Stimulated activated CD8-positive, alpha-beta memory T cell treated with anti-CD3 and anti-CD28 coated beads, Interleukin-7, amount 100 ng/mL, for 24 hours (primary cell): Measurements from ENCODE around the gene STX1A.
"Not testable (repeated sequence)": the region's sequence is repeated elsewhere in the genome, so short reads cannot be mapped to it uniquely, and the experiment has no call there.

Experiments
- DNase-seq: peaks from one replicate; pipeline ENCODE4 v3.0.0-alpha.2; 2020; ENCODE audit warnings: low read depth

The STX1A gene

GRCh38 chr7:73735528-73735905 is 16.0 kb upstream of the STX1A start:
- no peak for DNase-seq

- peak; percentile 58 for DNase-seq
Measured at GRCh38 chr7:73734619-73735527, 15.4 kb upstream of the STX1A start.

DNA sequence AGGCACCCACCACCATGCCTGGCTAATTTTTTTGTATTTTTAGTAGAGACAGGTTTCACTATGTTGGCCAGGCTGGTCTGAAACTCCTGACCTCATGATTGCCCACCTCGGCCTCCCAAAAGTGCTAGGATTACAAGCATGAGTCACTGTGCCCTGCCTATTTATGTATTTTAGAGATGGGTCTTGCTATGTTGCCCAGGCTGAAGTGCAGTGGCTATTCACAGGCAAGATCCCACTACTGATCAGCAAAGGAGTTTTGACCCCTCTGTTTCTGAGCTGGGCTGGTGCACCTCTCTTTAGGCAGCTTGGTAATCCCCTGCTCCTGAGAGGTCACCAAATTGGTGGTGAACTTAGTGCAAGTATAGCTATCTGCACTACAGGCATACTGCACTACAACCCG is 12.9 kb upstream of the STX1A start:
- no peak for DNase-seq

DNA sequence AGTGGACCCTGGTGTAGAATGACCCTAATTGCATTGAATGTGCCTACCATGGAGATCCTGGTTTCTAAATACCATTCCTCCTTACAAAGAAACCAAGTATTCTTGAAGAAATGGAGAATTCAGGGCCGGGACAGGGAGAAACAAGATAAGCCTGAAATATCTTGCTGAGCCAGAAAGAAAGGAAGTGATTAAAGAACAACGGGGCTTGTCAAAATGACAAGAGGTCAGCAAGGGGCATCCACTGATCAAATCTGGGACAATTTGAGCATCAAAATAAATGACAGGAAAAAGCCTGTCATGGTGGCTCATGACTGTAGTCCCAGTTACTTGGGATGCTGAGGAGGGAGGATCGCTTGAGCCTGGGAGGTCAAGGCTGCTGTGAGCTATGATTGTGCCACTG is 11.0 kb upstream of the STX1A start:
- no peak for DNase-seq

- no peak for DNase-seq
Measured at GRCh38 chr7:73728551-73728950, 9.1 kb upstream of the STX1A start.

- no peak for DNase-seq
Measured at GRCh38 chr7:73727952-73728351, 8.5 kb upstream of the STX1A start.

- no peak for DNase-seq
Measured at GRCh38 chr7:73726083-73726466, 6.6 kb upstream of the STX1A start.

GRCh38 chr7:73723813-73724212 is 4.3 kb upstream of the STX1A start:
- DNase-seq: no peak

GRCh38 chr7:73722785-73723184 is 3.3 kb upstream of the STX1A start:
- DNase-seq: no peak

GRCh38 chr7:73722182-73722581 is 2.7 kb upstream of the STX1A start:
- DNase-seq: not testable (repeated sequence)

DNA sequence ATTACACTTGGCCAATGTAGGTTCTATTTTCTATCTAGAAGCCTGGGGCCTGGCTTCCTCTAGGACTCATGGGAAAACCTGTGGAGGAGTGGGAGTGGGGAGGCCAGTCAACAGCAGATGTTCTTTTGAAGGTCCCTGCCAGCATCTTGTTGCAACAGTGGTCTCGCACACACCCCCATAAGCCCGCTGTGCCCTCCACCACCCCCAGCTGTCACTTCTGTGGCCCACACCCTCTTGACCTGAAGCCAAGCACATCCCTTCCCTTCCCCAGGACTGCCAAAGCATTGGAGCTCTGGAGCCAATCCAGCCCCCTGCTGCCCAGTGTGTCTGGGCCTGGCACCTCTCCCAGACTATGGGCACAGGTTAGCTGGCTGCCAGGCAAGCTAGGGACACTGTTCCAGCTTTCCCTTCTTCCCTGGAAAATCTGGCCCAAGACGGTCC is 1.9 kb upstream of the STX1A start:
- no peak for DNase-seq

DNA sequence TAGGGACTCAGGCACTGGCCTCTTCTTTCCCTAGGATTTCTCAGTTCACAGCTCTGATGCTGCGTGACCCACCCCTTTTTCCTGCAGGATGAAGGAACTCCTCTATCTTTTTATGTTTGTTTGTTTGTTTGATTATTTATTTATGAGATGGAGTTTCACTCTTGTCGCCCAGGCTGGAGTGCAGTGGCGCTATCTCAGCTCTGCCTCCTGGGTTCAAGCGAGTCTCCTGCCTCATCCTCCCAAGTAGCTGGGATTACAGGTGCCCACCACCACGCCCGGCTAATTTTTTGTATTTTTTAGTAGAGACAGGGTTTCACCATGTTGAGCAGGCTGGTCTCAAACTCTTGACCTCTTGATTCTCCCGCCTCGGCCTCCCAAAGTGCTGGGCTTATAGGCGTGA is 974 bp upstream of the STX1A start:
- not testable (repeated sequence) for DNase-seq

- no peak for DNase-seq
Measured at GRCh38 chr7:73719806-73720169, 319 bp upstream of the STX1A start.

- no peak for DNase-seq
Measured at GRCh38 chr7:73718438-73718881, 1.0 kb downstream of the STX1A start.

DNA sequence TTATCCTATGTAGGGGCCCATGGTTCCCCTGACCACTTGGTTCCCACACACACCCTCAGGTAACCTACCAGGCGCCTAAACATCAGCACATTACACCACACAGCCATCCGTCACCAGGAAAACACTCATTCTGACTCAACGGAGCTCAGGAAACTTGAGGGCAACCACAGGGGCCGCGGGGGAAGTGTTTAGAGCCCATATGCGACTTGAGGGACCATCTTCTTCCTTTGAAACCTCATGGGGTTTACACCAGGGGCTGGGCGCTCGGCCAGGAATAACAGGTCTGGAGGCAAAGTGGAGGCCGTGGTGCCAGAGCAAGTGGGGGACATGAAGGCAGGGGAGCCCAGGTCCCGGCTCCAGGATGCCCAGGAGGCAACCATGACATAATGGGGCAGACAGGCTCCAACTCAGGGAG is 1.5 kb downstream of the STX1A start:
- peak; percentile 64 for DNase-seq

DNA sequence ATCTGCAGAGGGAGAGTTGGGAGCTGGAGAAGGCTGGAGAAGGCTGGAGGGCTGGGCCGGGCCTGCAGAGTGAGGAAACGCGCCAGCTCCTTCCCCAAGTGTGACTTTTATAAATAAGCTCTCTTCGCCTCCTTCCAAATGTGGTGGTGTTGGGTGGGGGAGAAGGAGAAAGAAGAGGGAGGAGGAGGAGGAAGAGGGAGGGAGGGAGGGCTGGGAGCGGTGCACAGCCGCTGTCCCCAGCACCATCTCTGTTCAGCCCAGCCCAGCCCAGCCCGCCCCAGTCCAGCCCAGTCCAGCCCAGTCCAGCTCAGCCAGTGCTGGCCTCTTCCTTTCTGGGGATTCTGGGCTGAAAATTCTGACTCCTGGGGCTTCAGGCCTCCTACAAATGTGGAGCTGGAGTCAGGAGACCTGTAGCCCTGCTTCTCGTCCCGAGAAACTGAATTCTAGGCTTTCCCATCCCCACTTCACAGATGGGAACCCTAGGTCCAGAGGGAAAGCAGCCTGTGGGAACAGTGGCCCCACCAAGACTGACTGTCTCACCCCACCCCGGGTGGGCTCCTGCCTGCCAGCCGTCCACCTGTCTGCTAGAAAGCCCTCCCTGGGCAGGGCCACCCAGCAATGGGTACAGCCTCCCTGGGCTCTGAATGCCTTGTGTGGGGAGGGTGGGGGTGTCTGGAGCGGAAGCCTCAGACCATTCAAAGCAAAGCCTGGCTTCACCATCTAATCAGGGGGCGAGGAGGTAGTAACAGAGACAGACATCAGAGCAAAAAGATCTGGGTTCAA is 2.3 kb downstream of the STX1A start:
- DNase-seq: no peak

DNA sequence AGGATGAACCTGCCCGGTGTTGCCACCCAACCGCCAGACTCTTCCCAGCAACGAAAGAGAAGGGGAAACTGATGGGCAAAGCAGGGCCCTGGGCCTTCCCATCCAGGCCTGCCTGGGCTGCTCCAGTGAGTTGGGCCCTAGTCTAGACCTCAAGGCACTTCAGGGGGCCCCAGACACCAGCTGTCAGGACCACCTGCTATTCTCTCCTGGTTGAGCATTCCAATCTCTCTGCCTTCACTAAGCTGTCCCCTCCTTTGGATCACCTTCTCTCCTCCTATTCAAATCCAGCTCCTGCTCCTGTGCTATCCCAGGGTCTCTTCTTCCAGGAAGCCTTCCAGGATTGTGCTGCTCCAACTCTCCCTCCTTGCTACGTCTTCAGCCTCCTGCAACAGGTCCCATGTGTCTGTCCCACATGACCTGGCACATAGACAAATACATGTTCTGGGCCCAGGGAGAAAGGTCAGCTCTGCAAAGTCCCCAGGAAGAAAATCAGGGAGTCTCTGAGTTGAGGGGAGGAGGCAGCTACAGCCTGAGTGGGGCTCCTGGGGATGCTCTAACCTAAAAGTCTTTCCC is 3.1 kb downstream of the STX1A start:
- no peak for DNase-seq

DNA sequence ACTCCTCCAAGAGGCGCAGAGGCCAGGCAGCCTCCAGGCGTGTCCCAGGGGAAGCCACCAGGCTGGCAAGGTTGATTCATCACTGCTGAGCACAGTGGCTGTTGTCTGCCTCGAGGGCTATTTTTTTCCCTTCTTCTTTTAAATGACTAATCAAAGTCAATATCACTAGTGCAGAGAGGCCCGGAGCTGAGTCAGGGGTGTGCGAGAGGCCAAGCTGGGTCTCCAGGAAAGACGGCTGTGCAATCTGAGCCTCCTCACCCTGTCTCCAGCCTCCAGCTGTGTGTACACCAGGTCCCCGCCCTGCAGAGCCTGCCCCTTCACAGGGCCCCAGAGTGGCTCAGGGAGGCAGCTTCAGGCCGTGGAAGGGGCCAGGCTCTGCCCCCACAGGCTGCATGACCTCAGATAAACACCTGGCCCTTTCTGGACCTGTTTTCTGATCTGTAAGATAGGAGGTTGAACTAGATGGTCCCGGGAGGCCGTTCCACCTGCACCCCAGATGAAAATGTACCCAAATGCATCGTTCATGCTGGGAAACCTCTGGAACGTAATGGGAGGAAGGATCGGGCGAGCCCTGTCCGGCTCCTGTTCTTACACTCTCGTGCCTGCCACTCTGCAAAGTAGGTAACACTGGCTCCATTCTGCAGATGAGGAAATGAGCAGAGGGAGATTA is 3.7 kb downstream of the STX1A start:
- DNase-seq: peak; percentile 39

- DNase-seq: not testable (repeated sequence)
Measured at GRCh38 chr7:73713319-73713718, 6.2 kb downstream of the STX1A start.

GRCh38 chr7:73712773-73713172 is 6.7 kb downstream of the STX1A start:
- no peak for DNase-seq

GRCh38 chr7:73708961-73709549 is 10.4 kb downstream of the STX1A start:
- no peak for DNase-seq
